GM12878 (cell line): ENCODE measurements around the gene HDDC3. TPM values are rescaled to one million over a fixed set of nuclear protein-coding genes. Genes with fewer than 3 reads are reported as not detected.

Source experiments
- ATAC-seq: fragments of 200-7000 bp; cut with Tn5 transposase; 3 replicates; pipeline ENCODE4 v1.9.1; 2020; ENCODE audit warnings: mild to moderate bottlenecking, moderate library complexity
- BruUV-seq: library from RNA; stranded (reverse); fragments of 400-500 nt; replicated peaks from 2 replicates; lab custom pipeline; 2021; lab: Mats Ljungman, UMichigan
- CTCF ChIA-PET: fragments of 300-600 bp; sonication (Branson Sonifier 250); formaldehyde crosslinking; extraction: SDS; loops from one replicate; lab custom pipeline; 2021; ENCODE audit warnings: inconsistent platforms; lab: Yijun Ruan, JAX
- POLR2A ChIA-PET: fragments of 350-600 bp; formaldehyde crosslinking; extraction: SDS; loops from one replicate; lab custom pipeline; 2021; ENCODE audit warnings: inconsistent platforms; lab: Charles Lee
- RAD21 ChIA-PET: fragments of 300-600 bp; sonication (Branson Sonifier 250); formaldehyde crosslinking; loops from one replicate; lab custom pipeline; 2023; ENCODE audit warnings: antibody characterized with exemption; ENCODE audit not compliant: unreplicated experiment; lab: Charles Lee
- SMC1A ChIA-PET: fragments of 300-600 bp; sonication (Branson Sonifier 250); formaldehyde crosslinking; loops from one replicate; lab custom pipeline; 2023; ENCODE audit not compliant: unreplicated experiment, uncharacterized antibody; lab: Charles Lee
- DNase-seq: peaks from one replicate; pipeline ENCODE4 v3.0.0-alpha.2; 2011; ENCODE audit warnings: low read depth, low spot score
- FAIRE-seq: peaks from 3 replicates; lab custom pipeline; 2011; peaks lifted over from hg19 to GRCh38; lab: Jason Lieb, UNC
- H2AFZ ChIP-seq: 2 replicates; pipeline ENCODE4 v1.6.0; 2011; ENCODE audit warnings: low read depth, low read length, control low read depth; ENCODE audit not compliant: control insufficient read depth
- H3K27ac ChIP-seq: 2 replicates; pipeline ENCODE4 v1.5.1; 2011; ENCODE audit warnings: control low read depth; ENCODE audit not compliant: control insufficient read depth, insufficient read depth
- H3K27me3 ChIP-seq, 2 experiments: replicated peaks in 1 of 2; 2 replicates each; pipeline versions ENCODE4 v1.6.0 to v1.6.1; 2011; ENCODE audit warnings: low read length in 1 of 2; ENCODE audit not compliant: control insufficient read depth in 2 of 2, insufficient read depth in 2 of 2
- H3K36me3 ChIP-seq, 2 experiments: 2 replicates each; pipeline ENCODE4 v1.5.1; 2011; ENCODE audit warnings: low read length in 1 of 2; ENCODE audit not compliant: control insufficient read depth in 2 of 2, insufficient read depth in 2 of 2
- H3K4me1 ChIP-seq: 2 replicates; pipeline ENCODE4 v1.6.1; 2011; ENCODE audit warnings: mild to moderate bottlenecking, low read length, moderate library complexity, mixed read lengths; ENCODE audit not compliant: control insufficient read depth, insufficient read depth
- H3K4me2 ChIP-seq: 2 replicates; pipeline ENCODE4 v1.6.0; 2011; ENCODE audit warnings: control low read depth; ENCODE audit not compliant: control insufficient read depth, insufficient read depth
- H3K4me3 ChIP-seq: fragments of 200-600 bp; sonication (generic); 2 replicates; pipeline ENCODE4 v1.5.1; 2016
- H3K79me2 ChIP-seq: 2 replicates; pipeline ENCODE4 v1.6.0; 2011; ENCODE audit warnings: low read length; ENCODE audit not compliant: control insufficient read depth, insufficient read depth
- H3K9ac ChIP-seq: 2 replicates; pipeline ENCODE4 v1.8.0; 2011; ENCODE audit warnings: low read length, control low read depth, mixed read lengths; ENCODE audit not compliant: control insufficient read depth, insufficient read depth
- H3K9me3 ChIP-seq: replicated peaks from 3 replicates; pipeline ENCODE4 v1.5.1; 2011; ENCODE audit warnings: mild to moderate bottlenecking, low read length; ENCODE audit not compliant: control insufficient read depth, insufficient read depth
- H4K20me1 ChIP-seq: 2 replicates; pipeline ENCODE4 v1.6.0; 2011; ENCODE audit not compliant: control insufficient read depth, insufficient read depth
- ASH2L ChIP-seq: fragments of 300-600, 200-600 bp; sonication (generic); IDR thresholded peaks from 2 replicates; pipeline ENCODE4 v1.6.1; 2017; ENCODE audit warnings: low read depth, mild to moderate bottlenecking, borderline replicate concordance
- BHLHE40 ChIP-seq, 2 experiments: fragments of 450-650 bp in 1 of 2; IDR thresholded peaks; 2 replicates each; pipeline ENCODE4 v1.6.1; 2011 to 2017; ENCODE audit warnings: low read depth in 2 of 2, borderline replicate concordance in 1 of 2, improper control_type of control experiment in 1 of 2, low read length in 1 of 2, mild to moderate bottlenecking in 1 of 2
- BRCA1 ChIP-seq: IDR thresholded peaks from 2 replicates; pipeline ENCODE4 v1.6.1; 2011; ENCODE audit warnings: low read depth, low read length, improper control_type of control experiment
- CTCF ChIP-seq, 3 experiments: IDR thresholded peaks in 2 of 3; conservative IDR thresholded peaks in 1 of 3; 2 replicates each; pipeline ENCODE4 v1.5.1; 2011; ENCODE audit warnings: low read depth in 3 of 3, low read length in 3 of 3, mild to moderate bottlenecking in 3 of 3, control low read depth in 2 of 3, moderate library complexity in 2 of 3, inconsistent platforms in 1 of 3, mixed read lengths in 1 of 3; ENCODE audit not compliant: control insufficient read depth in 2 of 3, insufficient read depth in 1 of 3; ENCODE audit errors: extremely low read depth in 1 of 3
- E4F1 ChIP-seq: fragments of 450-650 bp; IDR thresholded peaks from 2 replicates; pipeline ENCODE4 v1.6.1; 2018; ENCODE audit warnings: borderline replicate concordance, mild to moderate bottlenecking; ENCODE audit not compliant: partially characterized antibody
- NFXL1 ChIP-seq: fragments of 450-650 bp; IDR thresholded peaks from 2 replicates; pipeline ENCODE4 v1.6.1; 2017; ENCODE audit warnings: antibody characterized with exemption, mild to moderate bottlenecking, borderline replicate concordance
- RCOR1 ChIP-seq: conservative IDR thresholded peaks from 2 replicates; pipeline ENCODE4 v1.6.1; 2012; ENCODE audit warnings: low read depth, low read length, improper control_type of control experiment
- RELA ChIP-seq: fragments of 450-650 bp; IDR thresholded peaks from 2 replicates; pipeline ENCODE4 v1.8.0; 2014; ENCODE audit warnings: borderline replicate concordance; ENCODE audit not compliant: partially characterized antibody
- RFX5 ChIP-seq: IDR thresholded peaks from 2 replicates; pipeline ENCODE4 v1.6.1; 2011; ENCODE audit warnings: low read depth, low read length, improper control_type of control experiment
- SIN3A ChIP-seq: IDR thresholded peaks from 2 replicates; pipeline ENCODE4 v1.6.1; 2012; ENCODE audit warnings: low read depth, low read length, improper control_type of control experiment
- SMARCA5 ChIP-seq: fragments of 450-650 bp; IDR thresholded peaks from 2 replicates; pipeline ENCODE4 v1.6.1; 2017; ENCODE audit warnings: mild to moderate bottlenecking
- SREBF2 ChIP-seq: IDR thresholded peaks from 2 replicates; pipeline ENCODE4 v1.6.1; 2012; ENCODE audit warnings: mild to moderate bottlenecking, low read length
- ZBED1 ChIP-seq: IDR thresholded peaks from 2 replicates; pipeline ENCODE4 v1.6.1; 2016; ENCODE audit warnings: borderline replicate concordance
- ZSCAN29 ChIP-seq: fragments of 450-650 bp; IDR thresholded peaks from 2 replicates; pipeline ENCODE4 v1.6.1; 2017; ENCODE audit warnings: mild to moderate bottlenecking, moderate library complexity
- WGBS: methylation state at CpG from one replicate; pipeline ENCODE4 v1.1.6; 2016; ENCODE audit warnings: low lambda C conversion rate; ENCODE audit not compliant: insufficient replicate concordance, insufficient coverage; ENCODE audit errors: missing lambda C conversion rate; 5-methylcytosine and 5-hydroxymethylcytosine counted together
- in situ Hi-C: fragments of 300-500 bp; cut with MboI; formaldehyde crosslinking; loops from 9 replicates; pipeline ENCODE4 v1.14.3; 2018; ENCODE audit warnings: mixed read lengths
- intact Hi-C: fragments of 100-400 bp; cut with micrococcal nuclease; formaldehyde crosslinking; loops from one replicate; pipeline ENCODE4 v1.14.2; 2022; ENCODE audit not compliant: unreplicated experiment
- polyA plus RNA-seq, 11 experiments: library from polyadenylated mRNA; depleted of rRNA in 4 of 11; unstranded in 6 of 11; stranded (reverse) in 5 of 11; fragments of >200 nt; fragmentation: Nextera tagmentation in 4 of 11; fragmentation: Illumina TruSeq in 1 of 11; extraction: Ambion mirVana in 4 of 11; extraction: Trizol in 1 of 11; gene quantifications; 1 replicate in 1 of 11; 2 replicates in 10 of 11; pipeline versions ENCODE4 v1.2.1 to v1.2.3, GENCODE V29; 2011 to 2016; ENCODE audit warnings: inconsistent platforms in 2 of 11, missing spikeins in 2 of 11, low read depth in 1 of 11
- total RNA-seq, 4 experiments: library from RNA; depleted of rRNA in 3 of 4; stranded (reverse); fragments of >200 nt in 3 of 4; fragmentation: Illumina TruSeq in 1 of 4; extraction: Trizol in 1 of 4; gene quantifications; 2 replicates each; pipeline versions ENCODE4 v1.2.1 to v1.2.3, GENCODE V29; 2013 to 2021

The HDDC3 gene
- total and polyA plus RNA-seq, 10 of the 15 experiments (the other 5 are each of a cell fraction or from before 2014, with no cell fraction given) = 5.6 to 39.5 (median 23.0) TPM

GRCh38 chr15:90946941-90947576 is 14.7 kb upstream of the HDDC3 start:
- no peak overlapping the region for H3K27ac ChIP-seq
- in situ Hi-C loops (no loop called here), intact Hi-C loops (no loop called here)
- POLR2A ChIA-PET = no interaction called here
- FAIRE-seq (no peak), ATAC-seq (no peak), DNase-seq (no peak)
- WGBS = 93% methylated on average over 8 of the region's 8 CpGs
- BruUV-seq = no TSS peak
- no peaks in the 10 kb centered on the region for H3K27me3 ChIP-seq
- peaks cover 21 to 33% of the 10 kb centered on the region in 2 experiments for H3K36me3 ChIP-seq
- no peaks in the 10 kb centered on the region for H4K20me1 ChIP-seq
- RAD21 ChIA-PET = no interaction called here
- H3K4me2 ChIP-seq = no peak overlapping the region
- H3K9me3 ChIP-seq = no peaks in the 10 kb centered on the region
- CTCF ChIA-PET = no interaction called here
- H2AFZ ChIP-seq = no peak overlapping the region
- SMC1A ChIA-PET = no interaction called here
- TF ChIP-seq SIN3A = no peak
- no peak for TF ChIP-seq RFX5
- TF ChIP-seq E4F1 = no peak
- TF ChIP-seq RCOR1 = no peak
- no peak overlapping the region for H3K4me3 ChIP-seq
- no peaks in the 10 kb centered on the region for H3K79me2 ChIP-seq
- no peaks in the 10 kb centered on the region for H3K4me1 ChIP-seq
- H3K9ac ChIP-seq = no peak overlapping the region

DNA sequence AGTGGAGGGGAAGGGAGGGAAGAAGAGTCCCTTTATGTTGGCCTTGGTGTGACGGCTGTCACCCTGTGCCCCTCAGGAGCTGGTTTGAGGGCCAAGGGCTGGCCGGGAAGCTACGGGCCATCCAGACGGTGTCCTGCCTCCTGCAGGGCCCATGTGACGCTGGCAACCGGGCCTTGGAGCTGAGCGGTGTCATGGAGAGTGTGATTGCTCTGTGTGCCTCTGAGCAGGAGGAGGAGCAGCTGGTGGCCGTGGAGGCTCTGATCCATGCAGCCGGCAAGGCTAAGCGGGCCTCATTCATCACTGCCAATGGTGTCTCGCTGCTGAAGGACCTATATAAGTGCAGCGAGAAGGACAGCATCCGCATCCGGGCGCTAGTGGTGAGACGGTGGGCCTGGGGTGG is 14.2 kb upstream of the HDDC3 start:
- FAIRE-seq (no peak), ATAC-seq (no peak), DNase-seq (no peak)
- Histone ChIP-seq H4K20me1 (no peaks in the 10 kb centered on the region), H3K27me3 (no peaks in the 10 kb centered on the region), H3K9me3 (no peaks in the 10 kb centered on the region), H3K27ac (no peak overlapping the region), H3K36me3 (peaks cover 21 to 29% of the 10 kb centered on the region in 2 experiments), H3K79me2 (no peaks in the 10 kb centered on the region), H3K9ac (no peak overlapping the region), H3K4me1 (no peaks in the 10 kb centered on the region), H3K4me3 (no peak overlapping the region), H2AFZ (no peak overlapping the region), H3K4me2 (no peak overlapping the region)
- no TSS peak for BruUV-seq
- ChIA-PET SMC1A (interaction anchor here (0.6 kb wide), 1 partner anchor 415 kb away, joined by 4 read pairs; no protein-coding TSS in a partner anchor), POLR2A (no interaction called here), RAD21 (no interaction called here), CTCF (no interaction called here)
- intact Hi-C loops = no loop called here
- in situ Hi-C loops = no loop called here
- 98% methylated on average over 16 of the region's 16 CpGs for WGBS
- no peak for TF ChIP-seq ASH2L
- no peak for TF ChIP-seq CTCF (IDR thresholded peaks at IDR 0.05 in 2 of 3, conservative IDR thresholded peaks at IDR 0.05 in 1 of 3; ENCODE audit: control insufficient read depth in 2 of 3, extremely low read depth in 1 of 3, insufficient read depth in 1 of 3, low read depth in 3 of 3, low read length in 3 of 3)
- no peak for TF ChIP-seq RELA
- TF ChIP-seq NFXL1 = no peak
- TF ChIP-seq ZSCAN29 = no peak
- no peak for TF ChIP-seq SMARCA5
- no peak for TF ChIP-seq BHLHE40 (IDR thresholded peaks at IDR 0.05; ENCODE audit: borderline replicate concordance in 1 of 2, low read depth in 2 of 2, low read length in 1 of 2)
- TF ChIP-seq SREBF2 = no peak
- TF ChIP-seq BRCA1 = no peak
- no peak for TF ChIP-seq ZBED1
